ENCODE data around the gene CDH23.

Gene CDH23

DNA sequence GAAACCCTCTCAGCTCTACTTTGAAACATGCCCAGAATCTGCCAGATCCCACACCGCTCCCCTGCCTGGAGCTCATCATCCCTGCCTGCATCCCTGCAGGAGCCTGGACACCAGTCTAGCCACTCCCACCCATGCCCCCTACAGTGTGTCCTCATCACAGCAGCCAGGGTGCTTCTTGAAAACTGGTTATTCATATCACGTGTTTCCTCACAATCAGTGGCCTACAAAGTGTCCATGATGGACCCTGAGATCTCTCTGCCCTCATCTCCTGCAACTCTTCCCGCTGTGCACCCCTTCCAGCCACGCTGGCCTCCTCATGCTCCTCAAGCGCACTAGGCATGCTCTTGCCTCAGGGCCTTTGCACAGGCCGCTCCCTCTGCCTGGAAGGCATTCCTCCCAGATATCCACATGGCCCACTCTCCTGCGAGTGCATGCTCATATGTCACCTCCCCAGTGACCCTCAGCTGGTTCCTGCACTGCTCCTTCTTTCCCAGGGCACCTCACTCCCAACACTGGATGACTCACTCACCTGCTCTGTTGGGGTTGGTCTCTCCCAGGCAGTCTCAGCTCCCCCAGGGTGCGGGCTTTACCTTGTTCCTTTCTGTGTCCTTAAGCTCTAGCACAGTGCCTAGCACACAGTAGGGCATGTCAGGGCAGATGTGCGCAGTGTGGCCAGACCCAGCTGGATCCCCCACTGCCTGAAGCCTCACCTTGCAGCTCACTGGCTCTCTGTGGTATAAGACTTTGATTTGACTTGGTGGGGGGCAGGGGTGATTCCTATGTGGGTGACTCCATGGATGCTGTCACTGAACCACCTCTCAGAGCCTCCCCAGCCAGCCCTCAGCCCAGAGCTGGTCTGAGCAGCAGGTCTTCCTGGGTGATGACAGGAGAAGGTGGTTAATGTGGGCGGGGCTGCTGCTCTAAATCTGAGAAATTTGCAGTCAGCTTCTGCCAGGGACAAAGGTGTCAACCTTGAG, 37.3 kb downstream of the CDH23 start:
- H3K4me3 ChIP-seq (ENCODE audit: low read depth, low read length): no peak overlapping the region
- H3K27ac ChIP-seq (ENCODE audit: low read depth, low read length): no peak overlapping the region
- no peaks in the 10 kb centered on the region for H3K4me1 ChIP-seq (ENCODE audit: control insufficient read depth, insufficient read depth, low read length)
- H3K27me3 ChIP-seq (ENCODE audit: control insufficient read depth, insufficient read depth, low read length): no peaks in the 10 kb centered on the region
- no peak overlapping the region for H3K9ac ChIP-seq (ENCODE audit: low read depth, low read length)
- no peaks in the 10 kb centered on the region for H3K9me3 ChIP-seq (ENCODE audit: control insufficient read depth, insufficient read depth, low read length)
- no peaks in the 10 kb centered on the region for H3K36me3 ChIP-seq (ENCODE audit: control insufficient read depth, insufficient read depth, low read length)

DNA sequence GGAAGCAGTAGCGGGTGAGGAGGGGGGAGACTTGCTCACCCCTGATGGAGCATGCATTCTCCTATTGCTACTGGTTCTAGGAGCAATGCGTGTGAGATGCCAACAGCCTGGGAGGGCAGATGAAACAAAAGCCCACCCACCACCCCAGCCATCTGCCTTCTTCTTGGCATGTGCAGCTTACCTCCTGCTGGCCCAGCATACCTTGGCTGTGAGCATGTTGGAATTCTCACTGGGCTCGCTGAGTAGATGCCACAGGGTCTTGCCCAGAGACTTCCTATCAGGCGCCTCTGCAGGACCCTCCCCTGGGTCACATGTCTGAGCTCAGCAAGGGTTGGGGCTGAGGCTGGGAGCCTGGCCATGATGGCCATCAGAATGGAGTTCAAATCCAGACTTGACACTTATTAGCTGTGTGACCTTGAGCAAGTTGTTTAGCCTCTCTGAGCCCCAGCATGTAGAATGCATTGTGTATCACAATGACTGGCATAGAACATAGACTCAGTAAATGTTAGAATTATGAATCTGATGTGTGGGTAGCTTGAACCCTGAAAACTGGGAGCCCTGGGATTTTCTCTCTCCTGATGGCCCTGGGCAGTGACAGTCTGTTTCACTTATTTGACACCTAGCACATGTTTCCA, 38.2 kb downstream of the CDH23 start:
- H3K4me1 ChIP-seq (ENCODE audit: control insufficient read depth, insufficient read depth, low read length): no peaks in the 10 kb centered on the region
- H3K36me3 ChIP-seq (ENCODE audit: control insufficient read depth, insufficient read depth, low read length): no peaks in the 10 kb centered on the region
- H3K9ac ChIP-seq (ENCODE audit: low read depth, low read length): no peak overlapping the region
- no peaks in the 10 kb centered on the region for H3K27me3 ChIP-seq (ENCODE audit: control insufficient read depth, insufficient read depth, low read length)
- no peak overlapping the region for H3K4me3 ChIP-seq (ENCODE audit: low read depth, low read length)
- H3K27ac ChIP-seq (ENCODE audit: low read depth, low read length): no peak overlapping the region
- H3K9me3 ChIP-seq (ENCODE audit: control insufficient read depth, insufficient read depth, low read length): no peaks in the 10 kb centered on the region

GRCh38 chr10:71435571-71436267, 39.0 kb downstream of the CDH23 start:
- Histone ChIP-seq H3K36me3 (ENCODE audit: control insufficient read depth, insufficient read depth, low read length) (no peaks in the 10 kb centered on the region), H3K9ac (ENCODE audit: low read depth, low read length) (no peak overlapping the region), H3K27ac (ENCODE audit: low read depth, low read length) (no peak overlapping the region), H3K4me1 (ENCODE audit: control insufficient read depth, insufficient read depth, low read length) (no peaks in the 10 kb centered on the region), H3K9me3 (ENCODE audit: control insufficient read depth, insufficient read depth, low read length) (no peaks in the 10 kb centered on the region), H3K27me3 (ENCODE audit: control insufficient read depth, insufficient read depth, low read length) (no peaks in the 10 kb centered on the region), H3K4me3 (ENCODE audit: low read depth, low read length) (no peak overlapping the region)

GRCh38 chr10:71436268-71437125, 39.8 kb downstream of the CDH23 start:
- Histone ChIP-seq H3K4me3 (ENCODE audit: low read depth, low read length) (no peak overlapping the region), H3K4me1 (ENCODE audit: control insufficient read depth, insufficient read depth, low read length) (no peaks in the 10 kb centered on the region), H3K36me3 (ENCODE audit: control insufficient read depth, insufficient read depth, low read length) (no peaks in the 10 kb centered on the region), H3K27me3 (ENCODE audit: control insufficient read depth, insufficient read depth, low read length) (no peaks in the 10 kb centered on the region), H3K27ac (ENCODE audit: low read depth, low read length) (no peak overlapping the region), H3K9ac (ENCODE audit: low read depth, low read length) (no peak overlapping the region), H3K9me3 (ENCODE audit: control insufficient read depth, insufficient read depth, low read length) (no peaks in the 10 kb centered on the region)

GRCh38 chr10:71437537-71438092, 40.9 kb downstream of the CDH23 start:
- Histone ChIP-seq H3K9me3 (ENCODE audit: control insufficient read depth, insufficient read depth, low read length) (no peaks in the 10 kb centered on the region), H3K27ac (ENCODE audit: low read depth, low read length) (no peak overlapping the region)

DNA sequence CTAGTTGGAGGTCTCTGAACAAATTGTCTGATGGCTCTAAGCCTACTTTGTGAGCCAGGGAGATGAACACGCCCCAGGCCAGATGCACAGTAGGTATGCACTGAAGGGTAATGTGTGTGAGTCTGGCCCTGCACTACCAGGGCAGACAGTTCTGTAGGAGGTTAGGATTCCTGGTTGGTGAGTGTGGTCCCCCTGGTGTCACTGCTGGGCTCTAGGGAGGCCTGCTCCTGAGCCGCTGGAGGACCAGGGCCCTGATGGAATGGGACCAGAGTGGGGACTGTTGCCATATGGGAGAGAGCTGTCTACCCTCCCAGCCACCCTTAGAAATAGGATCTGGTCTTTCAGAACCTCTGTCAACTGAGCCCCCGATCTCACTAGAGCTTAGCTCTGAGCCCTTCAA, 42.0 kb downstream of the CDH23 start:
- H3K36me3 ChIP-seq (ENCODE audit: control insufficient read depth, insufficient read depth, low read length): no peaks in the 10 kb centered on the region

More at GRCh38 chr10:71437537-71438092, 40.9 kb downstream of the CDH23 start:
- Histone ChIP-seq H3K36me3 (ENCODE audit: control insufficient read depth, insufficient read depth, low read length) (no peaks in the 10 kb centered on the region), H3K4me1 (ENCODE audit: control insufficient read depth, insufficient read depth, low read length) (no peaks in the 10 kb centered on the region), H3K27me3 (ENCODE audit: control insufficient read depth, insufficient read depth, low read length) (no peaks in the 10 kb centered on the region), H3K4me3 (ENCODE audit: low read depth, low read length) (no peak overlapping the region), H3K9ac (ENCODE audit: low read depth, low read length) (no peak overlapping the region)

GRCh38 chr10:71439670-71440425, 43.1 kb downstream of the CDH23 start:
- H3K27me3 ChIP-seq (ENCODE audit: control insufficient read depth, insufficient read depth, low read length): no peaks in the 10 kb centered on the region
- H3K27ac ChIP-seq (ENCODE audit: low read depth, low read length): no peak overlapping the region
- H3K4me3 ChIP-seq (ENCODE audit: low read depth, low read length): no peak overlapping the region
- H3K36me3 ChIP-seq (ENCODE audit: control insufficient read depth, insufficient read depth, low read length): no peaks in the 10 kb centered on the region
- H3K4me1 ChIP-seq (ENCODE audit: control insufficient read depth, insufficient read depth, low read length): peaks cover 6% of the 10 kb centered on the region; the same call in 1 of the 2 replicates
- H3K9ac ChIP-seq (ENCODE audit: low read depth, low read length): no peak overlapping the region
- no peaks in the 10 kb centered on the region for H3K9me3 ChIP-seq (ENCODE audit: control insufficient read depth, insufficient read depth, low read length)

More for the DNA sequence above, 42.0 kb downstream of the CDH23 start:
- Histone ChIP-seq H3K4me1 (ENCODE audit: control insufficient read depth, insufficient read depth, low read length) (peaks cover 5% of the 10 kb centered on the region; the same call in 1 of the 2 replicates), H3K4me3 (ENCODE audit: low read depth, low read length) (no peak overlapping the region), H3K27me3 (ENCODE audit: control insufficient read depth, insufficient read depth, low read length) (no peaks in the 10 kb centered on the region), H3K27ac (ENCODE audit: low read depth, low read length) (no peak overlapping the region), H3K9me3 (ENCODE audit: control insufficient read depth, insufficient read depth, low read length) (no peaks in the 10 kb centered on the region), H3K9ac (ENCODE audit: low read depth, low read length) (no peak overlapping the region)

DNA sequence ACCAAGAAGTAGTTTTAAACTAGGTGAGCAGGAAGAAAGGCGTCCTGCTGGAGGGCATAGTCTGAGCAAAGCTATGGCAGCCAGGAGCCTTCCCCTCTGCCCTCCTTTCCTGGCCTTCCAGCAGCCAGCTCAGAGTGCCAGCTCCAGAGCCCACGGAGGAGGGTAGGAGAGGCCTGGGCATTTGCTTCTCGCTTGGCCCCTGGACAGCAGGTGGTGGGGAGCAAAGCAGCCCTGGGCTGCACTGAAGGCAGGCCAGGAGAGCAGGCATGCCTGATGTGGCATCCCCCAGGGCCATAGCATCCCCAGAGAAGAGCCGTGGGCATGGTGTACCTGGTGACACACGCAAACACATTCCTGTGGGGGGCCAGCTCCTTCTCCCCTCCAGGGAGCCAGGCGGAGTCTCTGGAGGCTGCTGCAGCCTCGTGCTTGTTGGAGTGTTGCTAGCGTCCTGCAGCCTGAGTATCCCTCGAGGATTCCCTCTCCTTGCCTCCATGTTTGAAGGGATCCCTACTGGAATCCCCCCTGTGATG, 43.9 kb downstream of the CDH23 start:
- Histone ChIP-seq H3K9me3 (ENCODE audit: control insufficient read depth, insufficient read depth, low read length) (no peaks in the 10 kb centered on the region), H3K27ac (ENCODE audit: low read depth, low read length) (no peak overlapping the region), H3K27me3 (ENCODE audit: control insufficient read depth, insufficient read depth, low read length) (no peaks in the 10 kb centered on the region), H3K9ac (ENCODE audit: low read depth, low read length) (no peak overlapping the region), H3K4me3 (ENCODE audit: low read depth, low read length) (no peak overlapping the region), H3K36me3 (ENCODE audit: control insufficient read depth, insufficient read depth, low read length) (no peaks in the 10 kb centered on the region), H3K4me1 (ENCODE audit: control insufficient read depth, insufficient read depth, low read length) (peaks cover 6% of the 10 kb centered on the region; the same call in 1 of the 2 replicates)

DNA sequence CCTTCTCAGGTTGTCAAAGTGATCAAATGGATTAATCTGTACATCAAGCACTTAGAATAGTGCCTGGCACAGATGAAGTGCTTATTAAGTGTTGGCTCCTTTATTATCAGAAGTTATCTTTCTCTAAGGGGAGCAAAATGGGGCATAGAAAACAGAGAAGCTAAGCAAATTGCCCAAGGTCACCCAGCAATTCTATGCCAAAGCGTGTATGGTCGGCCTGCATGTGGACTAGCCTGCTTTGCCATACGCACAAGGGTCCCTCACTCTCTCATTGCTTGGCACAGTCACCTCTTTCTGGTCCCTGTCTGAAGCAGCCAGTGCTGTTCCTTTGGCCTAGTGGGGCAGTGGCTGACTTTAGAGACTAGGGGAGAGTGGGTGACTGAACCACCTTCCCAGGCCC, 45.3 kb downstream of the CDH23 start:
- H3K36me3 ChIP-seq (ENCODE audit: control insufficient read depth, insufficient read depth, low read length): no peaks in the 10 kb centered on the region
- H3K9ac ChIP-seq (ENCODE audit: low read depth, low read length): no peak overlapping the region
- H3K4me3 ChIP-seq (ENCODE audit: low read depth, low read length): no peak overlapping the region
- H3K4me1 ChIP-seq (ENCODE audit: control insufficient read depth, insufficient read depth, low read length): peaks cover 6% of the 10 kb centered on the region; the same call in 1 of the 2 replicates
- H3K9me3 ChIP-seq (ENCODE audit: control insufficient read depth, insufficient read depth, low read length): no peaks in the 10 kb centered on the region
- no peak overlapping the region for H3K27ac ChIP-seq (ENCODE audit: low read depth, low read length)
- no peaks in the 10 kb centered on the region for H3K27me3 ChIP-seq (ENCODE audit: control insufficient read depth, insufficient read depth, low read length)
